Parathyroid adenoma (tissue), 2 donors: ENCODE results near the gene ARL9.

Source experiments
- H2AFZ ChIP-seq: fragments of 300-600 bp; sonication (generic); one replicate; pipeline ENCODE4 v1.7.0; 2017; ENCODE audit warnings: antibody characterized with exemption, mild to moderate bottlenecking
- H3K27ac ChIP-seq: fragments of 300-600 bp; sonication (generic); one replicate; pipeline ENCODE4 v1.7.0; 2017
- H3K27me3 ChIP-seq: fragments of 300-600 bp; sonication (generic); one replicate; pipeline ENCODE4 v1.7.0; 2017; ENCODE audit warnings: low read length; ENCODE audit not compliant: control insufficient read depth, insufficient read depth
- H3K36me3 ChIP-seq: fragments of 300-600 bp; sonication (generic); one replicate; pipeline ENCODE4 v1.7.0; 2017; ENCODE audit warnings: low read length; ENCODE audit not compliant: control insufficient read depth, insufficient read depth
- H3K4me1 ChIP-seq: fragments of 300-600 bp; sonication (generic); one replicate; pipeline ENCODE4 v1.7.0; 2017; ENCODE audit warnings: control low read depth
- H3K4me2 ChIP-seq: fragments of 300-600 bp; sonication (generic); one replicate; pipeline ENCODE4 v1.7.0; 2017; ENCODE audit warnings: low read length
- H3K4me3 ChIP-seq: fragments of 300-600 bp; sonication (generic); one replicate; pipeline ENCODE4 v1.7.0; 2017; ENCODE audit warnings: low read depth, low read length
- H3K79me2 ChIP-seq: fragments of 300-600 bp; sonication (generic); one replicate; pipeline ENCODE4 v1.7.0; 2017; ENCODE audit warnings: control low read depth
- H3K9ac ChIP-seq: fragments of 300-600 bp; sonication (generic); one replicate; pipeline ENCODE4 v1.7.0; 2017; ENCODE audit warnings: mild to moderate bottlenecking
- H3K9me3 ChIP-seq: fragments of 300-600 bp; sonication (generic); one replicate; pipeline ENCODE4 v1.7.0; 2017; ENCODE audit warnings: low read length; ENCODE audit not compliant: control insufficient read depth
- TF ChIP-seq, protein P1 (sequence below): fragments of 300-600 bp; sonication (generic); IDR thresholded peaks from one replicate; pipeline ENCODE4 v1.7.0; 2017; ENCODE audit warnings: antibody characterized with exemption, mild to moderate bottlenecking
- donor health status: primary hyperparathyroidism.

ARL9 gene

DNA sequence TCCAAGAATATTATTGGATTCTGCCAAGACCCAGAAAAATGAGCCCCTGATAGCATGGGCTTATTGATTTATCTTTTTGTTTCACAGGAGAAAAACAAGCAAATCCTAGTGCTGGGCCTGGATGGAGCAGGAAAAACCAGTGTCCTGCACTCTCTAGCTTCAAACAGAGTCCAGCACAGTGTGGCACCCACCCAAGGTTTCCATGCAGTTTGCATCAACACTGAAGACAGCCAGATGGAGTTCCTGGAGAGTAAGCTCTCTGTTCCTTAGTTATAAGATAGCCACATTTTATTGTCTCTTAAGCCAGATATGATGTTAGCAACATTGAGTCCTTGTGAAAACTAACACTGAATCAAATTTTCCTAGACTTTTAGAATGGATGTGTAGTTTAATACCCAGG lies 5.5 kb downstream of the ARL9 start:
- Histone ChIP-seq H3K4me1 (peaks cover 3% of the 10 kb centered on the region), H2AFZ (no peak overlapping the region), H3K36me3 (no peaks in the 10 kb centered on the region), H3K27ac (no peak overlapping the region), H3K9ac (no peak overlapping the region), H3K9me3 (no peaks in the 10 kb centered on the region), H3K27me3 (no peaks in the 10 kb centered on the region), H3K4me3 (no peak overlapping the region), H3K4me2 (no peak overlapping the region), H3K79me2 (no peaks in the 10 kb centered on the region)
- TF ChIP-seq, protein P1, sequence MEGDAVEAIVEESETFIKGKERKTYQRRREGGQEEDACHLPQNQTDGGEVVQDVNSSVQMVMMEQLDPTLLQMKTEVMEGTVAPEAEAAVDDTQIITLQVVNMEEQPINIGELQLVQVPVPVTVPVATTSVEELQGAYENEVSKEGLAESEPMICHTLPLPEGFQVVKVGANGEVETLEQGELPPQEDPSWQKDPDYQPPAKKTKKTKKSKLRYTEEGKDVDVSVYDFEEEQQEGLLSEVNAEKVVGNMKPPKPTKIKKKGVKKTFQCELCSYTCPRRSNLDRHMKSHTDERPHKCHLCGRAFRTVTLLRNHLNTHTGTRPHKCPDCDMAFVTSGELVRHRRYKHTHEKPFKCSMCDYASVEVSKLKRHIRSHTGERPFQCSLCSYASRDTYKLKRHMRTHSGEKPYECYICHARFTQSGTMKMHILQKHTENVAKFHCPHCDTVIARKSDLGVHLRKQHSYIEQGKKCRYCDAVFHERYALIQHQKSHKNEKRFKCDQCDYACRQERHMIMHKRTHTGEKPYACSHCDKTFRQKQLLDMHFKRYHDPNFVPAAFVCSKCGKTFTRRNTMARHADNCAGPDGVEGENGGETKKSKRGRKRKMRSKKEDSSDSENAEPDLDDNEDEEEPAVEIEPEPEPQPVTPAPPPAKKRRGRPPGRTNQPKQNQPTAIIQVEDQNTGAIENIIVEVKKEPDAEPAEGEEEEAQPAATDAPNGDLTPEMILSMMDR, result no peak

DNA sequence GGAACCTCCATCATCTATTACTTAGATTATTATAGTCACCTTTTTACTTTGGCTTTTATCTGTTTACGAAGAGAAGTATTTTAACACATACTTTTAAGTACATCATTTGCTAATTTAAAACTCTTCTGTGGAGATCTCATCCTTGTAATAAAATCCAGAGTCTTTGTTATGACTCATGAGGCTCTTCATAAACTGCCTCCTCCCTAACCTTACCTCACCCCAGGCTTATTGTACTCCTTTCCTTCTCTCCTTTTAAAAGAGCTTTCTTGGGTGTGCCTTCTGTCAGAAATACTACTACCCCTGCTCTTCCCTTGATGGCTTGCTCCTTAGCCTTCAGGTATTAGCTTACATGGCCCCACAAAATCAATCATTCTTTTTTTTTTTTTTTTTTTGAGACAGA lies 6.6 kb downstream of the ARL9 start:
- Histone ChIP-seq H3K36me3 (no peaks in the 10 kb centered on the region), H3K4me2 (no peak overlapping the region), H3K79me2 (no peaks in the 10 kb centered on the region), H3K9me3 (no peaks in the 10 kb centered on the region), H3K9ac (no peak overlapping the region), H3K27ac (no peak overlapping the region), H3K4me1 (no peaks in the 10 kb centered on the region), H3K27me3 (no peaks in the 10 kb centered on the region), H3K4me3 (no peak overlapping the region), H2AFZ (no peak overlapping the region)
- TF ChIP-seq, protein P1, result no peak

DNA sequence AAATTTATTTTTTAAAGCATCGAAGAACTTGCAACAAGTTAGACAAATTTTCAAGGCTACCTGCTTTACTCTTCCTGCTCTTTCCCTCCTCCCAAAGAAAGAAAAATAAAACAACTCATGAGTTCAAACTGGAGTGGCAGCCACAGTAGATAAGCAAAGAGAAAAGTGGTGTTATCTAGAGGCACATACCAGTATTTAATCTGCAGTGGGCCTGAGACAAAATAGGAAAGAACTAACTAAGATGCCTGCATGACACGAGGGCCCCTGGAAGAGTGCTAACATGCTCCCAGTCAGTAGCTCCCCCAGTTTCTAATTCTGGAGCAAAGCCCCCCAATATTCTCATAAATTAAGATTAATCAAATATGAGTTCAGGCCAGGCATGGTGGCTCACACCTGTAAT lies 7.9 kb downstream of the ARL9 start:
- Histone ChIP-seq H3K4me3 (no peak overlapping the region), H3K79me2 (no peaks in the 10 kb centered on the region), H3K9ac (no peak overlapping the region), H3K27ac (no peak overlapping the region), H3K27me3 (no peaks in the 10 kb centered on the region), H3K9me3 (no peaks in the 10 kb centered on the region), H3K36me3 (no peaks in the 10 kb centered on the region), H2AFZ (no peak overlapping the region), H3K4me1 (no peaks in the 10 kb centered on the region), H3K4me2 (no peak overlapping the region)
- TF ChIP-seq, protein P1, result no peak

DNA sequence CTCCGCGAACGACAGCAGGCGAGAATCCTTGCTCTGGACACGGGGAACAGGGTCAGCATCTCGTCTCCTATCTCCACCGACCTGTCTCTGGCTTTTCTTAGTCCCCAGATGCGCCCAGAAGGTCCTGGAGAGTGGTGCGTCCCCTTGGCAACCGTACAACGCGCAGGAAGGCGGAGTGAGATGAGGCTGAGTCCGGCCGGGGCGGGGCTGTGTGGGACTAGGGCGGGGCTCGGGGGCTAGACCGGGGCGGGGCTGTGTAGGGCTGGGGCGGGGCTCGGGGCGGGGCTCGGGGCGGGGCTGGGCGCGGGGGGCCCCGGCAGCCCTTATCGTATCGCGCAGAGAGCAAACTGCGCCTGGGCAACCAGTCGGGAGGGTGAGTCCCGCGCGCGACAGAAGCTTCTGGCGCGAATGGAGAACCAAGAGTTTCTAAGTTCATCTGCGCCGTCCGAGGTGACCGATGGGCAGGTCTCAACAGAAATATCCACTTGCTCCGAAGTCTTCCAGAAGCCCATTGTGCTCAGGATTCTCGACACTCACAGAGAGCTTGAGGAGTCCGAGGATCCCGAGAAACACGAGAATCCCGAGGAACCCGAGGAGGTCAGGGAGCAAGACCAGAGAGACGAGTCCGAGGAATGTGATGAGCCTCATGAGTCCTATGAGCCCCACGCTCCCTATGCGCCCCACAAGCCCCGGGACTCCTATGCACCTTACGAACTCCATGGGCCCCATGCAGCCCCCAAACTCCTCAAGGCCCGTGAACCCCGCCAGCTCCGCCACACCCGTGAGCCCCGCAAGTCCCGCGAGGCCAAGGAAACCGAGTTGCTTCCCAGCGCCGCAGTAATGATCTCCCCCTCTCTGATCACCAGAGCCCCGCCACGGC lies 24.9 kb downstream of the ARL9 start:
- Histone ChIP-seq H2AFZ (peak overlapping the region; percentile 78), H3K79me2 (no peaks in the 10 kb centered on the region), H3K9ac (no peak overlapping the region), H3K27me3 (no peaks in the 10 kb centered on the region), H3K4me3 (peak overlapping the region; percentile 51), H3K36me3 (no peaks in the 10 kb centered on the region), H3K9me3 (no peaks in the 10 kb centered on the region), H3K4me2 (peak overlapping the region; percentile 83), H3K4me1 (no peaks in the 10 kb centered on the region), H3K27ac (no peak overlapping the region)
- TF ChIP-seq, protein P1, result no peak
